LNCaP clone FGC (cell line): ENCODE data around the gene ENPEP.

Source experiments
- DNase-seq: peaks from one replicate; pipeline ENCODE4 v3.0.0-alpha.2; 2011; ENCODE audit warnings: low read depth
- H3K4me3 ChIP-seq: 2 replicates; pipeline ENCODE4 v1.5.1; 2011; ENCODE audit warnings: mild to moderate bottlenecking, low read depth, low read length, control low read depth
- TF ChIP-seq, protein P1 (sequence below): IDR thresholded peaks from 2 replicates; pipeline ENCODE4 v1.5.1; 2012; ENCODE audit warnings: mild to moderate bottlenecking; ENCODE audit not compliant: control insufficient read depth, insufficient read depth; ENCODE audit errors: extremely low read depth

Gene ENPEP

DNA sequence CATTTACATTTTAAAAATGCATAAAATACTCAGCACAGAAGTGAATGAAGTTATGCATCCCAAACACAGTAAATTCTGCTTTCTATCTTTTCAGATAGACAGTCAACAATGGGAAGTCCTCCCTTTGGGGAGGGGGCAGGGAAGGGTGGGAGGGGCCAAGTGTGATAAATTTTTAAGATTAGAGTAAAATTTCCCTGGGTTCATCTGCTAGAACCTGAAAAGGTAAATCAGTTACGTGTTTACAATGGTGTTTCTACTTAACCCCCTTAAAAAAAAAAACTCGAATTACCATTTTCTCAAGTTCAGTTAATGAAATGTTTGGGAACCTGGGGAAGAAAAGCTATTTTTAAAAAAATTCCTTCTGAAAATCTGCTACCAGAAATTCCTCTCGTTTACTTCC is 137.8 kb downstream of the ENPEP start:
- TF ChIP-seq, protein P1, sequence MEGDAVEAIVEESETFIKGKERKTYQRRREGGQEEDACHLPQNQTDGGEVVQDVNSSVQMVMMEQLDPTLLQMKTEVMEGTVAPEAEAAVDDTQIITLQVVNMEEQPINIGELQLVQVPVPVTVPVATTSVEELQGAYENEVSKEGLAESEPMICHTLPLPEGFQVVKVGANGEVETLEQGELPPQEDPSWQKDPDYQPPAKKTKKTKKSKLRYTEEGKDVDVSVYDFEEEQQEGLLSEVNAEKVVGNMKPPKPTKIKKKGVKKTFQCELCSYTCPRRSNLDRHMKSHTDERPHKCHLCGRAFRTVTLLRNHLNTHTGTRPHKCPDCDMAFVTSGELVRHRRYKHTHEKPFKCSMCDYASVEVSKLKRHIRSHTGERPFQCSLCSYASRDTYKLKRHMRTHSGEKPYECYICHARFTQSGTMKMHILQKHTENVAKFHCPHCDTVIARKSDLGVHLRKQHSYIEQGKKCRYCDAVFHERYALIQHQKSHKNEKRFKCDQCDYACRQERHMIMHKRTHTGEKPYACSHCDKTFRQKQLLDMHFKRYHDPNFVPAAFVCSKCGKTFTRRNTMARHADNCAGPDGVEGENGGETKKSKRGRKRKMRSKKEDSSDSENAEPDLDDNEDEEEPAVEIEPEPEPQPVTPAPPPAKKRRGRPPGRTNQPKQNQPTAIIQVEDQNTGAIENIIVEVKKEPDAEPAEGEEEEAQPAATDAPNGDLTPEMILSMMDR: no peak
- no peak overlapping the region for H3K4me3 ChIP-seq
- no peak for DNase-seq

DNA sequence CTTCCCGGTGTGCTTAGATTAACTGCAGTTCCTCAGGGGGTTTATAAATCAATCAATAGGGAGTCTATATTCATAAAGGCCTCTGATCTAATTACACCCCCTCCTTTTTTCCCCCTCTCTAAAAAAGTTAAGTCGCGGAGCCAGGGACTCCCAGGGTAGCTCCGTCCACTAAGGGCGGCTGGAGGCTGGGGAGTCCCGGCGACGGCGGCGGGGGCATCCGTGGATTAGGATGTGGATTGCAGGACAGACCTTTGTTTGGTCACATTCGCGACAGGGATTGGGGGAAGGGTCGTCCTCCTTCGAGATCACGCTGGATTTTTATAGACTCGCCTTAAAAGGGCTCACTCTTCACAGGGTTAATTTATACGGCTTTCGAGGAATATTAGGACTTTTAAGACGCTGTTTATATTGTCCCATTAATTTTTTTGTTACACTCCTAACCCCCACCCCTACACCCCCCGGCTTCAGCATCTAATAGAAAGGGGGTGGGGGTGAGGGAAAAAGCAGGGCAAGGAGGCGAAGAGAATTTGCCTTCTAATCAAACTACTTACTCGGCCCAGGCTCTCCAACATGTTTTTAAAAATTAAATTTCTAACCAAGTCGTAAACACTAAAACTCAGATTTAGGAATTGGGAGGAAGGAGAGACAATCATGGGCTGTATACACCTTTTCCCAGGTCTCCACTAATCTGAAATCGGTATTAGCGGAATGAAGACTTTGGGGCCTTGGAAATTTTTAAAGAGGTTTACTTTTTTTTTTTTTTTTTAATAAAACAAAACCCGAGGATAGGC is 138.4 kb downstream of the ENPEP start:
- TF ChIP-seq, protein P1: no peak
- H3K4me3 ChIP-seq: no peak overlapping the region
- DNase-seq: no peak
